Measurements from ENCODE around the gene EYS.

EYS gene

GRCh38 chr6:63862486-63863198 is 1844.4 kb downstream of the EYS start:
- peak; percentile 73 for DNase-seq
- Histone ChIP-seq H3K9me2 (replicated peaks; ENCODE audit: insufficient read depth, low read length) (no peaks in the 10 kb centered on the region), H3K4me1 (ENCODE audit: low read length) (peaks cover 11% of the 10 kb centered on the region; the same call in 1 of the 2 replicates), H3F3A (ENCODE audit: insufficient read depth, low read length) (peaks cover 5% of the 10 kb centered on the region; the same call in 1 of the 2 replicates), H3K4me3 (ENCODE audit: low read length) (no peak overlapping the region), H3K9me3 (replicated peaks; ENCODE audit: insufficient read depth, low read length) (no peaks in the 10 kb centered on the region), H3K36me3 (replicated peaks; ENCODE audit: insufficient read depth, low read length) (no peaks in the 10 kb centered on the region), H3K79me2 (ENCODE audit: low read length) (no peaks in the 10 kb centered on the region), H3K9ac (ENCODE audit: low read length) (no peak overlapping the region), H3K4me2 (ENCODE audit: low read depth, low read length) (peak overlapping the region; percentile 3; the same call in 1 of the 2 replicates), H2AFZ (ENCODE audit: low read length) (no peak overlapping the region), H3K27me3 (replicated peaks; ENCODE audit: insufficient read depth, low read length) (no peaks in the 10 kb centered on the region), H3K27ac (ENCODE audit: low read length) (peak overlapping the region; percentile 7; the same call in 1 of the 2 replicates), H4K20me1 (ENCODE audit: insufficient read depth, low read length) (no peaks in the 10 kb centered on the region)
- no peak for TF ChIP-seq CTCF (IDR thresholded peaks at IDR 0.05; ENCODE audit: low read length)
- no peak for TF ChIP-seq EZH2 (optimal IDR thresholded peaks at IDR 0.05; ENCODE audit: low read depth, low read length)
- no peak for TF ChIP-seq EZH2phosphoT487 (IDR thresholded peaks at IDR 0.05; ENCODE audit: low read length)

GRCh38 chr6:63859528-63859927 is 1847.5 kb downstream of the EYS start:
- H3K9me2 ChIP-seq (replicated peaks; ENCODE audit: insufficient read depth, low read length): no peaks in the 10 kb centered on the region
- no peaks in the 10 kb centered on the region for H3K79me2 ChIP-seq (ENCODE audit: low read length)
- no peaks in the 10 kb centered on the region for H4K20me1 ChIP-seq (ENCODE audit: insufficient read depth, low read length)
- H3F3A ChIP-seq (ENCODE audit: insufficient read depth, low read length): peaks cover 5% of the 10 kb centered on the region; the same call in 1 of the 2 replicates
- no peak for DNase-seq
- H3K4me2 ChIP-seq (ENCODE audit: low read depth, low read length): no peak overlapping the region
- peaks cover 11% of the 10 kb centered on the region; the same call in 1 of the 2 replicates for H3K4me1 ChIP-seq (ENCODE audit: low read length)
- H3K4me3 ChIP-seq (ENCODE audit: low read length): no peak overlapping the region
- H3K27me3 ChIP-seq (replicated peaks; ENCODE audit: insufficient read depth, low read length): no peaks in the 10 kb centered on the region
- no peak overlapping the region for H3K27ac ChIP-seq (ENCODE audit: low read length)
- no peak for TF ChIP-seq EZH2 (optimal IDR thresholded peaks at IDR 0.05; ENCODE audit: low read depth, low read length)
- TF ChIP-seq CTCF (IDR thresholded peaks at IDR 0.05; ENCODE audit: low read length): no peak
- no peak for TF ChIP-seq EZH2phosphoT487 (IDR thresholded peaks at IDR 0.05; ENCODE audit: low read length)
- no peaks in the 10 kb centered on the region for H3K9me3 ChIP-seq (replicated peaks; ENCODE audit: insufficient read depth, low read length)
- H3K36me3 ChIP-seq (replicated peaks; ENCODE audit: insufficient read depth, low read length): no peaks in the 10 kb centered on the region
- no peak overlapping the region for H2AFZ ChIP-seq (ENCODE audit: low read length)
- H3K9ac ChIP-seq (ENCODE audit: low read length): no peak overlapping the region

- no peak overlapping the region for H3K9ac ChIP-seq (ENCODE audit: low read length)
- no peaks in the 10 kb centered on the region for H4K20me1 ChIP-seq (ENCODE audit: insufficient read depth, low read length)
- H3F3A ChIP-seq (ENCODE audit: insufficient read depth, low read length): peaks cover 5% of the 10 kb centered on the region; the same call in 1 of the 2 replicates
- H3K27ac ChIP-seq (ENCODE audit: low read length): no peak overlapping the region
- no peak overlapping the region for H3K4me2 ChIP-seq (ENCODE audit: low read depth, low read length)
- TF ChIP-seq EZH2phosphoT487 (IDR thresholded peaks at IDR 0.05; ENCODE audit: low read length) (no peak), CTCF (IDR thresholded peaks at IDR 0.05; ENCODE audit: low read length) (no peak), EZH2 (optimal IDR thresholded peaks at IDR 0.05; ENCODE audit: low read depth, low read length) (no peak)
- no peaks in the 10 kb centered on the region for H3K36me3 ChIP-seq (replicated peaks; ENCODE audit: insufficient read depth, low read length)
- H3K9me3 ChIP-seq (replicated peaks; ENCODE audit: insufficient read depth, low read length): no peaks in the 10 kb centered on the region
- peaks cover 11% of the 10 kb centered on the region; the same call in 1 of the 2 replicates for H3K4me1 ChIP-seq (ENCODE audit: low read length)
- no peaks in the 10 kb centered on the region for H3K27me3 ChIP-seq (replicated peaks; ENCODE audit: insufficient read depth, low read length)
- no peaks in the 10 kb centered on the region for H3K79me2 ChIP-seq (ENCODE audit: low read length)
- DNase-seq: no peak
- no peaks in the 10 kb centered on the region for H3K9me2 ChIP-seq (replicated peaks; ENCODE audit: insufficient read depth, low read length)
- no peak overlapping the region for H2AFZ ChIP-seq (ENCODE audit: low read length)
- H3K4me3 ChIP-seq (ENCODE audit: low read length): no peak overlapping the region
Measured at GRCh38 chr6:63858691-63859090, 1848.3 kb downstream of the EYS start.

All from MM.1S (cell line).